Ovary (tissue), 9 donors: ENCODE data around the gene LGR5. TPM values are rescaled to one million over a fixed set of nuclear protein-coding genes. Genes with fewer than 3 reads are reported as not detected.

Experiments
- DNase-seq, 5 donors: peaks; one replicate each; pipeline ENCODE4 v3.0.0-alpha.2; 2019 to 2020
- H3K27ac ChIP-seq, 2 donors: fragments of 200-600 bp; one replicate each; pipeline versions ENCODE4 v1.5.1 to v1.8.0; 2019 to 2022
- H3K27me3 ChIP-seq: fragments of 200-600 bp; one replicate; pipeline ENCODE4 v1.8.0; 2022
- H3K36me3 ChIP-seq: fragments of 200-600 bp; sonication (generic); one replicate; pipeline ENCODE4 v1.5.1; 2019
- H3K4me1 ChIP-seq: one replicate; pipeline ENCODE4 v1.8.1; 2013; ENCODE audit warnings: mild to moderate bottlenecking, moderate library complexity; ENCODE audit not compliant: insufficient read depth
- H3K4me3 ChIP-seq: fragments of 200-600 bp; sonication (generic); one replicate; pipeline ENCODE4 v1.5.1; 2017
- H3K9me3 ChIP-seq, 2 donors: fragments of 200-600 bp in 1 of 2; sonication (generic) in 1 of 2; one replicate each; pipeline versions ENCODE4 v1.5.1 to v1.8.1; 2013 to 2019; ENCODE audit warnings: mild to moderate bottlenecking in 1 of 2, moderate library complexity in 1 of 2
- EP300 ChIP-seq: sonication (generic); formaldehyde crosslinking; IDR thresholded peaks from one replicate; pipeline ENCODE4 v1.6.1; 2017; ENCODE audit warnings: antibody characterized with exemption
- POLR2A ChIP-seq: fragments of 450-650 bp; IDR thresholded peaks from one replicate; pipeline ENCODE4 v1.6.1; 2017; ENCODE audit warnings: antibody characterized with exemption, mild to moderate bottlenecking, moderate library complexity
- WGBS, 3 donors: extraction: QIAGEN DNeasy Blood & Tissue Kit in 1 of 3; methylation state at CpG; one replicate each; pipeline versions ENCODE4 v1.1.5 to v1.1.7; 2013 to 2017; 5-methylcytosine and 5-hydroxymethylcytosine counted together
- intact Hi-C, 4 donors: fragments of 100-400 bp; cut with DNase I; formaldehyde crosslinking; loops; one replicate each; pipeline versions ENCODE4 v1.11.0 to v1.15.1; 2022 to 2023
- polyA plus RNA-seq, 2 donors: library from polyadenylated mRNA; stranded (reverse); fragments of 200-250 nt in 1 of 2; fragments of 350-450 nt in 1 of 2; fragmentation: Illumina TruSeq in 1 of 2; extraction: RNeasy Lipid Tissue Mini Kit (QIAGEN cat#74804) in 1 of 2; gene quantifications; one replicate each; pipeline ENCODE4 v1.2.3, GENCODE V29; 2013 to 2014
- total RNA-seq, 7 donors: library from RNA; depleted of rRNA in 2 of 7; stranded (reverse); fragments of >200 nt in 2 of 7; fragmentation: NEBNext Ultra II Directional in 3 of 7; extraction: Animal tissue kit (Norgen Biotek cat#: 25700) in 3 of 7; gene quantifications; one replicate each; pipeline versions ENCODE4 v1.1.0 to v1.2.4, GENCODE V29; 2016 to 2023
- TF ChIP-seq, protein P1 (sequence below), 3 donors: fragments of 450-650 bp in 2 of 3; fragments of 200-600 bp in 1 of 3; IDR thresholded peaks; one replicate each; pipeline versions ENCODE4 v1.5.1 to v1.8.0; 2016 to 2022; ENCODE audit warnings: antibody characterized with exemption in 3 of 3, mild to moderate bottlenecking in 1 of 3
- donor health status: DM: no; HTN: no; CAD: no; lungs with moderate emphysema.
- donor health status: DM: no; HTN: no; CAD: no.
- donor health status: Bipolar disorder and iron deficiency.
- donor health status: DM: yes; HTN: yes; CAD: no.
- donor health status: DM: no; HTN: no; CAD: no.
- donor health status: DM: yes; HTN: yes; CAD: no.

LGR5 gene
- total and polyA plus RNA-seq, 9 donors = 0.31 to 3.5 (median 0.84) TPM

DNA sequence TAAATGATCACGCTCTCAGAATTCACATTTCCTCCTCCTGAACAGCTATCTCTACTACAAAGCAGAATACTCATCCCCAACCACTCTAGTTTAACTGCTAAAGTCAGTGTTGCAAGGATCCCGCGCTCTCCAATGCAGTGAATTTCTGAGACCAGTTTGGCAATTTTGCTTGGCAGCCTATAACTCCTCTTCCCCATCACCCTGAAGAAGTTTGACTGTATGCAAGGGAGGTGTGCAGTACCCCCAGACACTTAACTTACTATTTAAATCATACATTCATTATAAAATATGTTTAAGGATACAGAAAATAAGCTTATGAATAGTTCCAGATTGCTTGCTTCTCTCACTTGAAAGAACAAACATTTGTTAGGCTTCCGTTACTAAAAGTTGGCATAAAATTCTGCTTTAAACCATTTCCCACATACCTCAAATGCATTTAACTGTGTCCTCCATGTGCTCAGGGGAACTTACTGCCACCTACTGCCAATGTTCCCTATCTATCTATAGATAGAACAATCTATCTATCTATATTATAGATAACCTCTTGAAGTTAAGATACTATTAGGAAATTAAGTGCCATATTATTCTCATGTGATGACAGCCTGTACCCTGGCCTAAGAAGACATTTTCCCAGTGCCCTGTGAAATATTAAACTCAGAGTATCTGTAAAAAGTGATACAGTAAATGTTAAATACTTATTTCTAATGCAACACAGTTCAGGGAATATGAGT is 2.4 kb downstream of the LGR5 start:
- DNase-seq = no peak
- no peaks in the 10 kb centered on the region for H3K36me3 ChIP-seq
- no peak overlapping the region for H3K27ac ChIP-seq
- H3K9me3 ChIP-seq = no peaks in the 10 kb centered on the region
- no peaks in the 10 kb centered on the region for H3K27me3 ChIP-seq
- intact Hi-C loops = no loop called here
- WGBS, 3 donors = 82 to 88% (median 82%) methylated on average over 4 of the region's 4 CpGs
- H3K4me1 ChIP-seq = no peaks in the 10 kb centered on the region
- no peak overlapping the region for H3K4me3 ChIP-seq
- TF ChIP-seq, protein P1, sequence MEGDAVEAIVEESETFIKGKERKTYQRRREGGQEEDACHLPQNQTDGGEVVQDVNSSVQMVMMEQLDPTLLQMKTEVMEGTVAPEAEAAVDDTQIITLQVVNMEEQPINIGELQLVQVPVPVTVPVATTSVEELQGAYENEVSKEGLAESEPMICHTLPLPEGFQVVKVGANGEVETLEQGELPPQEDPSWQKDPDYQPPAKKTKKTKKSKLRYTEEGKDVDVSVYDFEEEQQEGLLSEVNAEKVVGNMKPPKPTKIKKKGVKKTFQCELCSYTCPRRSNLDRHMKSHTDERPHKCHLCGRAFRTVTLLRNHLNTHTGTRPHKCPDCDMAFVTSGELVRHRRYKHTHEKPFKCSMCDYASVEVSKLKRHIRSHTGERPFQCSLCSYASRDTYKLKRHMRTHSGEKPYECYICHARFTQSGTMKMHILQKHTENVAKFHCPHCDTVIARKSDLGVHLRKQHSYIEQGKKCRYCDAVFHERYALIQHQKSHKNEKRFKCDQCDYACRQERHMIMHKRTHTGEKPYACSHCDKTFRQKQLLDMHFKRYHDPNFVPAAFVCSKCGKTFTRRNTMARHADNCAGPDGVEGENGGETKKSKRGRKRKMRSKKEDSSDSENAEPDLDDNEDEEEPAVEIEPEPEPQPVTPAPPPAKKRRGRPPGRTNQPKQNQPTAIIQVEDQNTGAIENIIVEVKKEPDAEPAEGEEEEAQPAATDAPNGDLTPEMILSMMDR (IDR thresholded peaks at IDR 0.05) = no peak
- no peak for TF ChIP-seq POLR2A
- TF ChIP-seq EP300 = no peak

DNA sequence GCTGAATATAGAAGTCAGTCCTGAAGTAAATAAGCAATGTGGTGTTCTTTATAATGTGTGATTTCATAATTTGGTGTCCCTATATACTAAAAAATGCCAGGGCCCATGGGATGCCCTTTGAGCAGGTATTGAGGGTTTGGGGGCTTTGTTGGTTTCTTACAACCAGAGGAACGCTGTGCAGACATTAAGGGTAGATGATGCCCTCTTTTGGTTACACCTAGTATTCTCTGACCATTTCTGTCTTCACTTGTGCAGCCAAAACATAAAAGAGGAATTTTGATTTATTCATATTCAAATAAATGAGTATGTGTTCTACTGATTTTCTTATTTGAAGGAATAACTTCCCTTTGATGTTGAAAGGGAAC is 3.0 kb downstream of the LGR5 start:
- H3K27ac ChIP-seq = no peak overlapping the region
- H3K27me3 ChIP-seq = no peaks in the 10 kb centered on the region
- H3K36me3 ChIP-seq = no peaks in the 10 kb centered on the region
- no peaks in the 10 kb centered on the region for H3K9me3 ChIP-seq
- DNase-seq = no peak
- WGBS, 3 donors = 87 to 95% (median 90%) methylated on average over 1 of the region's 1 CpG
- H3K4me3 ChIP-seq = no peak overlapping the region
- H3K4me1 ChIP-seq = no peaks in the 10 kb centered on the region
- no peak for TF ChIP-seq EP300
- no peak for TF ChIP-seq POLR2A
- TF ChIP-seq, protein P1 (IDR thresholded peaks at IDR 0.05) = no peak
- intact Hi-C loops = no loop called here

DNA sequence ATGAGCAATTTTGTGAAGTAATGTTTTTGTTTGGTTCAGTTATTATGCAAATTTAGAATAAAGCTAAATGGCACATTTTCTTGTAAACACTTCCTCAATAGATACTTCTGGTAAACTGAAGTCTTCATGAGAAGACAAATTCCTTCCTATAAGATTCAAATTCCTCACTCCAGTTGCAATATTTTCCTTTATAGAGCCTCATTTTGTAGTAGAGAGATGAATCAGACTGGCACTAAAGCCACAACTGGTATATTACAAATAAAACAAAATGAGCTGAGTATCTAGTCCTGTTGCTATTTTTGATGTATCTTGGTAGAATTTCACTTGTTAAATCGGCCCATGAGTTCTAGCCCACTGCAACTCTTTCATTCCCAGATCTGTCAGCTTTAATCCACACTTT is 5.5 kb downstream of the LGR5 start:
- TF ChIP-seq, protein P1 (IDR thresholded peaks at IDR 0.05) = no peak
- TF ChIP-seq POLR2A (no peak), EP300 (no peak)
- Histone ChIP-seq H3K27ac (no peak overlapping the region), H3K9me3 (no peaks in the 10 kb centered on the region), H3K36me3 (no peaks in the 10 kb centered on the region), H3K27me3 (no peaks in the 10 kb centered on the region), H3K4me3 (no peak overlapping the region), H3K4me1 (no peaks in the 10 kb centered on the region)
- no peak for DNase-seq
- WGBS, 3 donors = 72 to 76% (median 73%) methylated on average over 1 of the region's 1 CpG
- intact Hi-C loops = no loop called here

DNA sequence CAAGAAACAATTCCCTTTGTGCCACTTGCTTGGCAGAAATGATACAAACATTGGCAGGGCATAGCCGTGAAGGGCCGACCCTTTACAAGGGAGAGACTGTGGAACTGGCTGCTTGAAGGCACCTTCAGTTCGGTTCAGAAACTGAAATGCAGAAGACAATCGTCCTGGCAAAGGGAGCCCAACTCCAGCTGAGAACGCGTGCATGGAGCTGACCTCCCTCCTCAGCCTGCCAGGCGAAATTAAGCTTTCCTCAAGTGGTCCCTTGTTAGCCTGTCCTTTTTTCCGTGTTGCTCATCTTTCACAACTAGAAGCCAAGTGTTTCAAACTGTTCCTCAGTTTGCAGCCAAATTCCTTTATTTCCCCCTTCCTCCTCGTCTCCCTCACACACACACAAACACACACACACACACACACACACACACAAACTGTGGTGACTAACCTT is 8.1 kb downstream of the LGR5 start:
- DNase-seq = no peak
- H3K4me1 ChIP-seq = no peaks in the 10 kb centered on the region
- no peak overlapping the region for H3K27ac ChIP-seq
- no peaks in the 10 kb centered on the region for H3K9me3 ChIP-seq
- intact Hi-C loops = no loop called here
- no peak overlapping the region for H3K4me3 ChIP-seq
- H3K27me3 ChIP-seq = no peaks in the 10 kb centered on the region
- 64 to 73% (median 67%) methylated on average over 9 of the region's 9 CpGs for WGBS, 3 donors
- H3K36me3 ChIP-seq = no peaks in the 10 kb centered on the region
- TF ChIP-seq, protein P1 (IDR thresholded peaks at IDR 0.05) = no peak
- TF ChIP-seq EP300 (no peak), POLR2A (no peak)
